ENCODE measurements around the gene KCNMB4.

Gene KCNMB4

DNA sequence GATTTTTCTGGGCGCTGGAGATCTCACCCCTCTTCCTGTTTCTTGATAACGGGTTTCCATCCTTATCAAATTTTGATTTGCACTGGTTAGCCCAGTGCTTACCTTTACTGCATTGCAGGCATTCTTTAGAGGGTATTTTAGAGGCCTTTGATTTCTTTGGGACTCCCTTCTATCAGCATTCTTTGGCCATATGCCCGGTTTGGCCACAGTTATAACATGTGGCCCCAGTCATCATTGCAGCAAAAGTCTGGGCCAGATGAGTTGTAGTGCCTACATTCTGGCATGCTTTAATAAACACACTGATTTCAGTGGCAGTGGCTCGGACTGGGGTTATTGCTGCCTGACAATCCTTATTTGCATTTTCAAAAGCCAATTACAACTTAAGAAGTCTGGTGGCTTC lies 82.3 kb downstream of the KCNMB4 start:
- DNase-seq: no peak

GRCh38 chr12:70449074-70449752 lies 83.1 kb downstream of the KCNMB4 start:
- no peak for DNase-seq

DNA sequence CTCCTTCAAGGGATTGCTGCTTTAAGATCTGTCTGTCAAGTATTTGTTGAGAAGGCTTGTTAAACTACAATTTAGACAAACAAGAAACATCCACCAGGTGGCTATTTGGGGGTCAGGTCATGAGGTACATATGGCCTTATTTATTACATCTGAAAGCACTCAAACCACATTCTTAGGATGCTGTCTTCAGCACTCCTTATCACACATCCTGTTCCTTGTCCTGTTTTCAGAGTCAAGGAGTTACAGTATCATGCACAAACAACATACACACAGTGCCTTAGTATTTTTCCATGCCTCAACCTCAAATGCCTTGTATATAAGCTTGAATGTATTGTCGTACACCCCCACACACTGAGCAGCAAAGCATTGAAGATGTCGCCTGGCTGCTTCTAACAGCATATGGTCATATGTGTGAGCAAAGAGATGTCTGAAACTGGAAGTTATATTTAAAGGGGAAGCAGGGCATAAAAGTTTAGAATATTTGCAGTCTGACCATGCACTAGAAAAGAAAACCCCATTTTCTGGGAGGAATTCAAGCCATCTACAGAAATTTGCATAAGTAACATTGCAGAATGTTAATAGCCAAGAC lies 83.8 kb downstream of the KCNMB4 start:
- DNase-seq: no peak

DNA sequence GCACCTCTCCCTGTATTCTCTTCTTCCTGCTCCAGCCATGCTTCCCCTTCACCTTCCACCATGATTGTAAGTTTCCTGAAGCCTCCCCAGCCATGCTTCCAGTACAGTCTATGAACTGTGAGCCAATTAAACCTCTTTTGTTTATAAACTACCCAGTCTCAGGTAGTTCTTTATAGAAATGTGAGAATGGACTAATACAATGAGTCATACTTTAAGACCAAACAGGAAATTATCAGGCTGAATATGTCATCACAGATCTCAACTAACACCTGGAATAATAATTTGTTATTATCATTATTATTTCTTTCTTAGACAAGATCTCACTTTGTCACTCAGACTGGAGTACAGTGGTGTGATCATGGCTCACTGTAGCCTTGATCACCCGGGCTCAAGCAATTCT lies 85.4 kb downstream of the KCNMB4 start:
- no peak for DNase-seq

GRCh38 chr12:70456953-70457352 lies 90.9 kb downstream of the KCNMB4 start:
- DNase-seq: no peak

DNA sequence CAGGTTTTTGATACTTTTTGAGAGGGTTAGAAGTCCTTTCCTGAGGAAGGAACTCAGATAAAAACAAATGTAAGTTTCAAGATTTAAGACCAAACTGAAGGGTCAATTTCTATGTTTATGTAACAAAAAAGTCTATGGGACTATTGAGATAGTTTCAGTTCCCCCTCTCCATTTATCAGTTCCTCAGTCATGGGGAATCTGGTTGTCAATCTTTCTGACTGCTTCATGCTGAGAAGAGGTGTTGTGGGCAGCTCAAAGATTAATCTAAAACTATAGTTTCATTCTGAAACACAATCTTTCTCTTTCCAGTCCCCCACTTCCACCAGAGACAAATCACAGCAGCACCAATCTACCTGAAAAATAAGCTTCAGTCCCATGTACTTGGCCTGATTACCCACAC lies 93.7 kb downstream of the KCNMB4 start:
- DNase-seq: no peak

GRCh38 chr12:70463997-70464396 lies 97.9 kb downstream of the KCNMB4 start:
- DNase-seq: no peak

DNA sequence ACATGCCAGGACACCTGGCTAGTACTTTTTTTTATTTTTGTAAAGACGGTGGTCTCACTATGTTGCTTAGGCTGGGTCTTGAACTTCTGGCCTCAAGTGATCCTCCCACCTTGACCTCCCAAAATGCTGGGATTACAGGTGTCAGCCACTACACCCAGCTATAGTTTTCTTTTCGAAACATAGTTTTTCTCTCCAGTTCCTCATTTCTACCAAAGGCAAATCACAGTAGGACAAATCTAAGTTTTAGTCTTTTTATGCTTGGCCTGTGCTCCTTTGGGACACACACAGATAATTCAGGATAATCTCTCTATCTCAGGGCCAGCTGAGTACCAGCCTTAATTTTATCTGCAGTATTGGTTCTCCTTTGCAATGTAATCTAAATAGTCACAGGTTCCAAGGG lies 100.7 kb downstream of the KCNMB4 start:
- no peak for DNase-seq

DNA sequence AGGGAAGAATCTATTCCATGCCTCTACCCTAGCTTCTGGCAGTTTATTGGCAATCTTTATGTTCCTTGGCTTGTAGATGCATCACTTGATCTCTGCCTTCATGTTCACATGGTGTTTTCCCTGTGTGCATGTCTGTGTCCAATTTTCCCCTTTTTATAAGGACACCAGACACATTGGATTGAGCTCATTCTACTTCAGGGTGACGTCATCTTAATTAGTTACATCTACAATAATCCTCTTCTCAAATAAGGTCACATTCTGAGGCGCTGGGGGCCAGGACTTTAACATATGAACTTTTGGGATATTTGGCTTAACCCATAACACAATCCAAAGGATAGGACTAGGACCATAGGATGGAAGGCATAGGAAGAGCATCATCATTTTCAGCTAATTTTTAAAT lies 101.4 kb downstream of the KCNMB4 start:
- no peak for DNase-seq

GRCh38 chr12:70467918-70468733 lies 102.0 kb downstream of the KCNMB4 start:
- no peak for DNase-seq

GRCh38 chr12:70468741-70469140 lies 102.7 kb downstream of the KCNMB4 start:
- DNase-seq: no peak

DNA sequence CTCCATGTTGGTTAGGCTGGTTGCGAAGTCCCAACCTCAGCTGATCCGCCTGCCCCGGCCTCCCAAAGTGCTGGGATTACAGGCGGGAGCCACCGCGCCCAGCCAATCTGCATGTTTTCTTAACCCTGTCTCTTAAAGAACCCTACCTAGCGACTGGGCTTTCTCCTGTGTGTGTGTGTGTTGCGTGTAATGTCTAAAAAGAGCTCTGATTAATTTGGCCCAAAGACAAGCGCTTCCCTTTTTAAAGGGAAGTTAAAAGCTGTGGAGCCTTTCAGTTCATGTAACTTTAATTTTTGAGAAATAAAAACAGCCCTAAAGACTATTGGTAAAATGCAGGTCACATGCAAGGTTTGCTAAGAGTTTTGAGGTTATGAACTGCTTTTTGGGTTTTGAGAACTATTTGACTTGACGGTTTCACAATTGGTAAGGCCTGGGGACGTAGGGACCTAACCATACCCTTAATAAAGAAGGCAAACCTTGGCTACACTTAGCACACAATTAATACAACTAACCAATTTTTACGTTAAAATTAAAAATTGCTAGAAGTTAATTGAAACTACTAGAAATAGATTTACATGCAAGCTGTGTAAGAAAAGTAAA lies 103.2 kb downstream of the KCNMB4 start:
- no peak for DNase-seq

DNA sequence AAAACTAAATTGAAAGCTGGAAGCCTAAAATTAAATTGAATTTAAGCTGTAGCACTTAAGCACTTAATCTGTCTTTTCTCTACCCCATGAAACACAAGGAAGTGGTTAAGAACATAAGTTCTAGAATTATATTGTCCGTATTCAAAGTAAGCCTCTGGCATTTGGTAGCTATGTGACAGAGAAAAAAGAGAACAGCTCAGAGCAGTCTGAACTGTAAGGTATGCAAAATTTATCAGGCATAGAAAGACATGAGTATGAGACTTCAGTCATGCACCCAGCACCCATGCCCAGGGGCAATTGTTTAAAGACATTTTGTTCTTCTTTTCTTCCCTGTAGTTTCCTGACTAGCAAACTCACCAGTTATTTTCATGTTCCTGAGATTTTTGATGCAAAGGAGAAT lies 116.7 kb downstream of the KCNMB4 start:
- DNase-seq: no peak
